Measurements from ENCODE around the gene FAM81A. TPM values are rescaled to one million over a fixed set of nuclear protein-coding genes. Genes with fewer than 3 reads are reported as not detected.

Gene FAM81A
- polyA plus RNA-seq, 1 donor (not counting 4 experiments of a cell fraction or from before 2014, with no cell fraction given), result 0.84 TPM

- Histone ChIP-seq H3K27me3 (ENCODE audit: control insufficient read depth, extremely low read depth, insufficient read depth, low read length) (no peaks in the 10 kb centered on the region), H3K27ac (ENCODE audit: control insufficient read depth, insufficient read depth, low read length) (no peak overlapping the region), H3K4me2 (ENCODE audit: control insufficient read depth, extremely low read depth, insufficient read depth, low read depth, low read length) (no peak overlapping the region), H3K79me2 (ENCODE audit: control insufficient read depth, insufficient read depth, low read length) (no peaks in the 10 kb centered on the region), H3K4me1 (ENCODE audit: control insufficient read depth, extremely low read depth, insufficient read depth, low read length) (no peaks in the 10 kb centered on the region), H2AFZ (ENCODE audit: control insufficient read depth, low read length) (no peak overlapping the region), H3K9me1 (ENCODE audit: control insufficient read depth, extremely low read depth, insufficient read depth, low read length) (no peaks in the 10 kb centered on the region), H3K4me3 (ENCODE audit: control insufficient read depth in 2 of 3, extremely low read depth in 1 of 3, insufficient read depth in 2 of 3, low read depth in 1 of 3, low read length in 3 of 3) (no peak overlapping the region), H3K36me3 (ENCODE audit: control insufficient read depth in 2 of 2, extremely low read depth in 1 of 2, insufficient read depth in 2 of 2, low read length in 2 of 2) (no peaks in the 10 kb centered on the region), H3K9me3 (ENCODE audit: control insufficient read depth, low read depth, low read length) (no peaks in the 10 kb centered on the region), H4K20me1 (ENCODE audit: control insufficient read depth, extremely low read depth, insufficient read depth, low read length) (no peaks in the 10 kb centered on the region), H3K9ac (ENCODE audit: control insufficient read depth, extremely low read depth, insufficient read depth, low read length) (no peak overlapping the region)
- DNase-seq (ENCODE audit: low read depth, low spot score), result no peak
- TF ChIP-seq, protein P1, sequence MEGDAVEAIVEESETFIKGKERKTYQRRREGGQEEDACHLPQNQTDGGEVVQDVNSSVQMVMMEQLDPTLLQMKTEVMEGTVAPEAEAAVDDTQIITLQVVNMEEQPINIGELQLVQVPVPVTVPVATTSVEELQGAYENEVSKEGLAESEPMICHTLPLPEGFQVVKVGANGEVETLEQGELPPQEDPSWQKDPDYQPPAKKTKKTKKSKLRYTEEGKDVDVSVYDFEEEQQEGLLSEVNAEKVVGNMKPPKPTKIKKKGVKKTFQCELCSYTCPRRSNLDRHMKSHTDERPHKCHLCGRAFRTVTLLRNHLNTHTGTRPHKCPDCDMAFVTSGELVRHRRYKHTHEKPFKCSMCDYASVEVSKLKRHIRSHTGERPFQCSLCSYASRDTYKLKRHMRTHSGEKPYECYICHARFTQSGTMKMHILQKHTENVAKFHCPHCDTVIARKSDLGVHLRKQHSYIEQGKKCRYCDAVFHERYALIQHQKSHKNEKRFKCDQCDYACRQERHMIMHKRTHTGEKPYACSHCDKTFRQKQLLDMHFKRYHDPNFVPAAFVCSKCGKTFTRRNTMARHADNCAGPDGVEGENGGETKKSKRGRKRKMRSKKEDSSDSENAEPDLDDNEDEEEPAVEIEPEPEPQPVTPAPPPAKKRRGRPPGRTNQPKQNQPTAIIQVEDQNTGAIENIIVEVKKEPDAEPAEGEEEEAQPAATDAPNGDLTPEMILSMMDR (optimal IDR thresholded peaks at IDR 0.05 in 1 of 3, IDR thresholded peaks at IDR 0.05 in 1 of 3, conservative IDR thresholded peaks at IDR 0.05 in 1 of 3; ENCODE audit: extremely low read depth in 1 of 3, insufficient read depth in 2 of 3, low read length in 3 of 3), result no peak
- TF ChIP-seq EZH2 (IDR thresholded peaks at IDR 0.05; ENCODE audit: low read length), result no peak
- dilution Hi-C loops (cut with MboI; ENCODE audit: extremely low pct_ligation_motif_present, low sequenced_read_pairs), result no loop called here
- no peak for FAIRE-seq
These were observed 90.4 kb downstream of the FAM81A start for GRCh38 chr15:59528429-59528828.

DNA sequence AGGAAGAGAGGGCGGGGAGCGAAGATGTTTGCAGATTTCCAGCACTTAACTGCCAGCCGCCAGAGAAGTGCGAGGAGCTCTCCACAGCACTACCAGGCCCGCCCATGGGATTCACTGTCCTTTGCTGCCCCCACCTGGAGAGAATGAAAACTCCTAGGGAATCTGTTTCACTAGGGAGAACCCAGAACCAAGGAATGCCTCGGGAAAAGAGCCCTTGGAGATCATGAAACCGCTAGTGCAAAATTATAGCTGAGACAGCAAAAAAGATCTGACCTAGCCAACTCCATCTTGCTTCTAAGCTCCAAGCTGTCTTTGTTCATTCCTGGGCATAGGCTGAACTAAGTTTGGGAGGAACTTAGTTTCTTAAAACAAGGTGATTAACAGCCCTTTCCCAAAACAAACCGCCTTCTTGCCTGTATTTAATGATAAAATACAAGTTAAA is 91.0 kb downstream of the FAM81A start:
- Histone ChIP-seq H3K4me3 (ENCODE audit: control insufficient read depth in 2 of 3, extremely low read depth in 1 of 3, insufficient read depth in 2 of 3, low read depth in 1 of 3, low read length in 3 of 3) (no peak overlapping the region), H3K27ac (ENCODE audit: control insufficient read depth, insufficient read depth, low read length) (no peak overlapping the region), H3K4me1 (ENCODE audit: control insufficient read depth, extremely low read depth, insufficient read depth, low read length) (no peaks in the 10 kb centered on the region), H3K79me2 (ENCODE audit: control insufficient read depth, insufficient read depth, low read length) (no peaks in the 10 kb centered on the region), H2AFZ (ENCODE audit: control insufficient read depth, low read length) (no peak overlapping the region), H3K4me2 (ENCODE audit: control insufficient read depth, extremely low read depth, insufficient read depth, low read depth, low read length) (no peak overlapping the region), H3K9ac (ENCODE audit: control insufficient read depth, extremely low read depth, insufficient read depth, low read length) (no peak overlapping the region), H4K20me1 (ENCODE audit: control insufficient read depth, extremely low read depth, insufficient read depth, low read length) (no peaks in the 10 kb centered on the region), H3K9me3 (ENCODE audit: control insufficient read depth, low read depth, low read length) (no peaks in the 10 kb centered on the region), H3K27me3 (ENCODE audit: control insufficient read depth, extremely low read depth, insufficient read depth, low read length) (no peaks in the 10 kb centered on the region), H3K9me1 (ENCODE audit: control insufficient read depth, extremely low read depth, insufficient read depth, low read length) (no peaks in the 10 kb centered on the region), H3K36me3 (ENCODE audit: control insufficient read depth in 2 of 2, extremely low read depth in 1 of 2, insufficient read depth in 2 of 2, low read length in 2 of 2) (no peaks in the 10 kb centered on the region)
- no peak for TF ChIP-seq EZH2 (IDR thresholded peaks at IDR 0.05; ENCODE audit: low read length)
- TF ChIP-seq, protein P1 (optimal IDR thresholded peaks at IDR 0.05 in 1 of 3, IDR thresholded peaks at IDR 0.05 in 1 of 3, conservative IDR thresholded peaks at IDR 0.05 in 1 of 3; ENCODE audit: extremely low read depth in 1 of 3, insufficient read depth in 2 of 3, low read length in 3 of 3), result peak; percentile 78 to 83 (median 79)
- peak; percentile 65 for DNase-seq (ENCODE audit: low read depth, low spot score)
- dilution Hi-C loops (cut with MboI; ENCODE audit: extremely low pct_ligation_motif_present, low sequenced_read_pairs), result no loop called here
- peak; percentile 87 for FAIRE-seq
